SH-SY5Y (cell line): Measurements from ENCODE around the gene FCN3.

Experiments
- GATA2 ChIP-seq: IDR thresholded peaks from 2 replicates; pipeline ENCODE4 v1.6.1; 2011; ENCODE audit warnings: mild to moderate bottlenecking, low read depth, low read length
- GATA3 ChIP-seq: IDR thresholded peaks from 2 replicates; pipeline ENCODE4 v1.6.1; 2011; ENCODE audit warnings: low read depth, mild to moderate bottlenecking, low read length, moderate library complexity

- TF ChIP-seq GATA2 (no peak), GATA3 (no peak)
Measured at GRCh38 chr1:27353629-27354028, 21.0 kb downstream of the FCN3 start.
